Activated CD4-positive, CD25-positive, alpha-beta regulatory T cell treated with anti-CD3 and anti-CD28 coated beads, Interleukin-2, amount 50 U/mL, for 24 hours (primary cell): ENCODE data around the gene IMMP2L.
"Not testable (repeated sequence)": the region's sequence is repeated elsewhere in the genome, so short reads cannot be mapped to it uniquely, and the experiment has no call there.

ENCODE experiments used
- ATAC-seq, 2 donors: fragments of 150-1000 bp; cut with Tn5 transposase; one replicate each; pipeline ENCODE4 v1.10.0; 2021; ENCODE audit warnings: mild to moderate bottlenecking in 1 of 2, moderate library complexity in 1 of 2

IMMP2L gene

GRCh38 chr7:110681941-110682340 is 880.4 kb downstream of the IMMP2L start:
- no peak for ATAC-seq

GRCh38 chr7:110677405-110677804 is 884.9 kb downstream of the IMMP2L start:
- no peak for ATAC-seq

- no peak for ATAC-seq
These were observed 885.5 kb downstream of the IMMP2L start for GRCh38 chr7:110676785-110677184.

GRCh38 chr7:110675383-110676103 is 886.7 kb downstream of the IMMP2L start:
- no peak for ATAC-seq

- no peak for ATAC-seq
These were observed 889.1 kb downstream of the IMMP2L start for GRCh38 chr7:110673148-110673547.

GRCh38 chr7:110669410-110669809 is 892.9 kb downstream of the IMMP2L start:
- no peak for ATAC-seq

- ATAC-seq: no peak
These were observed 897.5 kb downstream of the IMMP2L start for GRCh38 chr7:110664803-110665202.

- not testable (repeated sequence) for ATAC-seq
These were observed 901.7 kb downstream of the IMMP2L start for GRCh38 chr7:110660637-110661036.

GRCh38 chr7:110650328-110650727 is 912.0 kb downstream of the IMMP2L start:
- ATAC-seq: no peak

- ATAC-seq: no peak
These were observed 915.0 kb downstream of the IMMP2L start for GRCh38 chr7:110647266-110647665.

- no peak for ATAC-seq
These were observed 915.5 kb downstream of the IMMP2L start for GRCh38 chr7:110646804-110647203.

- no peak for ATAC-seq
These were observed 916.7 kb downstream of the IMMP2L start for GRCh38 chr7:110645616-110646015.

GRCh38 chr7:110645060-110645459 is 917.2 kb downstream of the IMMP2L start:
- no peak for ATAC-seq

GRCh38 chr7:110637252-110637651 is 925.0 kb downstream of the IMMP2L start:
- ATAC-seq: no peak

GRCh38 chr7:110633313-110633712 is 929.0 kb downstream of the IMMP2L start:
- no peak for ATAC-seq

GRCh38 chr7:110626414-110626813 is 935.9 kb downstream of the IMMP2L start:
- no peak for ATAC-seq

- no peak for ATAC-seq
These were observed 937.0 kb downstream of the IMMP2L start for GRCh38 chr7:110625294-110625693.

- no peak for ATAC-seq
These were observed 938.9 kb downstream of the IMMP2L start for GRCh38 chr7:110623436-110623835.

- no peak for ATAC-seq
These were observed 941.0 kb downstream of the IMMP2L start for GRCh38 chr7:110621289-110621688.

GRCh38 chr7:110620110-110620735 is 942.1 kb downstream of the IMMP2L start:
- ATAC-seq: no peak
